Measurements from ENCODE around the gene STK35.

Gene STK35

DNA sequence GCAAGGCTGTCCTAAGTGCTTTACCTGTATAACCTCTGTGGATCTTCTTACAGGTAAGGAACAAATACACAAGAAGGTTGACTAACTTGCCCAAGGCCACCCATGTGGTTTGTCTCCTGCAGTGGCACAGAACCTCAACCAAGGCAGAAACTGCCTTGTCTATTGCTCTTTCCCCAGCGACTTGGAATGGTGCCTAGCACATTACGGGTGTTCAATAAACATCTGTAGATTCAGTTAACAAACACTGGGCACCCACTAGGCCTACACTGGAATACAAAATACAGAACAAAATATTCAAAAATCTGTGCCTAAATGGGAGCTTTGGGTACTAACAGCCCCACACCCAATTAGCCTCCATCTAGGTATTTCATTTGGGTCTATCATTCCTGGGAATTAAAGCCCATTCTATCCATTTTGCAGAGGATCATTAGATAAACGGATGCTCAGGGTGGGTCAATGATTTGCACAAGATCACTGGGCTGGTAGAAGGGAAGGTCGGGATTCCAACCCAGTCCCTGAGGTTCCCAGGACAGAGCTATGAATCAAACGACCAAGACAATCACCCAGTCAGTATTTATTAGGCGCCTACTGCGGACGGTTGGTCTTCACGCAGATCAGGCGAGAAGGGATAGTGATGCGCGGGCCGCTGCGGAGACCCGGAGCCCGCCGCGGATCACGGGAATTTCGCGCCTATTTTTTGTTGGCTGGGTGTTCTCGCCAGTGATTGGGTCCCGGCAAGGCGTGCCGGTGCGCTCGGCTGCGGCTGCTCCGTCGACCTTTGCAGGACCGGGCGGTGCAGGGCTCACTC, at the start of gene STK35:
Gene STK35, plus strand, starts transcription at position 771 of the 808 bp plus-strand sequence. CDS start 55 bp downstream, outside the sequence.
- peak; percentile 56 to 65 for DNase-seq (ENCODE audit: low read depth in 2 of 2)

GRCh38 chr20:2051946-2052345, 49.7 kb upstream of the STK35 start:
- no peak for DNase-seq (ENCODE audit: low read depth in 2 of 2)

GRCh38 chr20:2052741-2053140, 48.9 kb upstream of the STK35 start:
- no peak for DNase-seq (ENCODE audit: low read depth in 2 of 2)

DNA sequence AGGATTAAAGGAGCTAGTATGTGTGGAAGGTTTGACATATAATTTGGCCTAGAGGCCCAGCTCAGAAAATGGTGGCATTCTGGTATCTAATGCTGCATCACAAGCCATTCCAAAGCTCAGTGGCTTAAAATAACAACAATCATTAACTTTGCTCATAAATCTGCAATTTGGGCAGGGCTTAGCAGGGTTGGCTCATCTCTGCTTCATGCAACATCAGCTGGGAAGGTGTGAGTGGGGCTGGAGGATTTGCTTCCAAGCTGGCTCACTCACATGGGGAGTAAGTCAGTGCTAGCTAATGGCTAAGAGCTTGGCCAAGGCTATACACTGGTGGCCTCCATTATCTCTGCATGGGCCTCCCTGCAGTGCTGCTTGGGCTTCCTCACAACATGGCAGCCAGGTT, 48.0 kb upstream of the STK35 start:
- no peak for DNase-seq (ENCODE audit: low read depth in 2 of 2)

DNA sequence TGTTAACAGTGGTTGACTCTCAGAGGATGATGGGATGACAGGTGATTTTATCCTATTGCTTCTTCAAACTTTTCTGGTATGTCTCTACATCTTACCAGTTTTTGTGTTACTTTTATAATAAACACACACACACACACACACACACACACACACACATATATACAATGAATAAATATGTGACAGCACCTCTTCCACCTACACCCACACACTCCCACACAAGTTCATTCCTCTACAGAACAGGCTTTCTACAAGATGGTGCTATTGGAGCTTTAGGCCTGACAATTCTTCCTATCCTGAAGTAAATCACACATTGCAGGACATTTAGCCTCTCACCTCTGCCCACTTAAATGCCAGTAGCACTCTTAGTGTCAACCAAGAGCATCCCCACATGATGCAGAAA, 46.7 kb upstream of the STK35 start:
- no peak for DNase-seq (ENCODE audit: low read depth in 2 of 2)

- DNase-seq (ENCODE audit: low read depth in 2 of 2) = no peak
These were observed 42.2 kb upstream of the STK35 start for GRCh38 chr20:2059411-2059810.

GRCh38 chr20:2065099-2065498, 36.5 kb upstream of the STK35 start:
- no peak for DNase-seq (ENCODE audit: low read depth in 2 of 2)

- DNase-seq (ENCODE audit: low read depth in 2 of 2) = no peak
These were observed 35.0 kb upstream of the STK35 start for GRCh38 chr20:2066461-2067122.

- DNase-seq (ENCODE audit: low read depth in 2 of 2) = no peak
These were observed 20.9 kb upstream of the STK35 start for GRCh38 chr20:2080532-2081224.

DNA sequence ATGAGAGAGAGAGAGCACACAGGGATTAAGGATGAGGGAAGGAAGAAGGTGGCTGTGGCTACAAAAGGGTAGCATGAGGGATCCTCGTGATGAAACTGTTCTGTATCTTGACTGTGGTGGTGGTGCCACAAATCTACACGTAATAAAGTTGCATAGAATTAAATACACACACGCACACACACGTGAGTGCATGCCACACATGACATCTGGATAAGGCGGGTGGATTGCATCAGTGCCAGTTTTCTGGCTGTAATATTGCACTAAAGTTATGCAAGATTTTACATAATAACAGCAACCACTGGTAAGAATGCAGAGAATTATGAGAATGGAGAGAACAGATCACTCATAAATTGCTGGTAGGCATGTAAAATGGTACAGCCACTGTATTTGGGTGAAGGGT, 16.9 kb upstream of the STK35 start:
- DNase-seq (ENCODE audit: low read depth in 2 of 2) = no peak

GRCh38 chr20:2086177-2086979, 15.2 kb upstream of the STK35 start:
- DNase-seq (ENCODE audit: low read depth in 2 of 2) = no peak

GRCh38 chr20:2086980-2087377, 14.6 kb upstream of the STK35 start:
- DNase-seq (ENCODE audit: low read depth in 2 of 2) = no peak

DNA sequence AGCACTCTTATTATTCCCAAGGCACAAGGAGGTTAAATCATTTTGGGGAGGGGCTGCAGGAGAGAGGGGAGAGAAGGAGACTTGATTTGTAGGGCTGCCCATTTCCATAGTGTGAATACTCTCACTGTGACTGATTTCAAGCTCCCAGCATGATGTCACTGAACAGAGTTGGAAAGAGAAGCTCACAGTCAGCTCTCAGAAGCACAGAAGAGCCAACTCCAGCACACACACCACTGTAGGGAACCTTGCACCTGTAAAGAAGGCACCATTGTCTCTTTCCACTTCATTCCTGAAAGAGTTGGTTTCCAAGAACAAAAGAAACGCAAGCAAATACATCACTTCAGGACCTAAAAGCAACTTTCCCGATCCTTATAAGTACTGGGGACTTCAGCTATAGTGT, 12.7 kb upstream of the STK35 start:
- no peak for DNase-seq (ENCODE audit: low read depth in 2 of 2)

GRCh38 chr20:2089447-2089846, 12.2 kb upstream of the STK35 start:
- no peak for DNase-seq (ENCODE audit: low read depth in 2 of 2)

DNA sequence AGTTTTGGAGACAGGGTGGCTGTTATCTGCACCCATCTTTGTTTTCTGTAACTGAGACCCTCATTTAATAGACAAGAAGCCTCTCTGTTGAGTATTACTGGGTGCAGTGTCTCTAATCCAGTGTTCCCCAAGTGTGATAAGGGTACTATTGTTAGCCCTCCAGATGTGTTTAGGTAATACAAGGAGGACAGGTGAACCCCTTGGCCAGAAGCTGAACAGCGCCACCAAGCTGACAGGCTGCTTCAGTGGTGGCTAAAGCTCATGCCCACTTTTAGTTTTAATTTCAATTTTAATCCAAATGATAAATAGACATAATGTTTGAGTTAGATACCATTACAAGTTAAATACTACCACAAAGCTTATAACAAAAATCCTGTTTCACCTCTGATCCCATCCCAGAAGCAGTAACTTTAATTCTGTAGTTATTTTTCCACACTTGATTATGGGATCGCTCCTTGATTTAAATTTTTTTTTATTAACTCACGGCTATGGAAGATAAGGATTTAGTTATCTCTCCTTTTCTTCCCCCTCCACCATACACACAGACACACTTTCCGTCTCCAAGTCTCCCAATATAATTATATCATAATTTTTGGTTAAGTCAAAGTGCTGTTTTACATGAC, 8.4 kb upstream of the STK35 start:
- no peak for DNase-seq (ENCODE audit: low read depth in 2 of 2)

DNA sequence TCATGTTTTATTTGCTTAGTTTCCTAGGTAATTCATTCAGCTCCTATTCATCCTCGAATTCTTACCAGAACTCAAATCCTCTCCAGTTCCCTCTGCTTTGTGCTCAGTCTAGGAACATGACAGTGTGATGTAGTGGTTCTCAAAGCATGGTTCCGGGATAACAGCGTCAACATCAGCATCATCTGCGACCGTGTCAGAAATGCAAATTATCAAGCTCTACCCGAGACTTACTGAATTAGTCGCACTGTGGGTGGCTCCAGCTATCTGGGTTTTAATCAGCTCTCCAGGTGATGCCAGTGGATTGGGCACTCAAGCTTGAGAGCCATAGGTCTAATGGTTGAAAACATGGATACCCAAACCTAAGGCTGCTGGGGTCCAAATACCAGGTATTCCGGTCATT, 7.7 kb upstream of the STK35 start:
- DNase-seq (ENCODE audit: low read depth in 2 of 2) = no peak

DNA sequence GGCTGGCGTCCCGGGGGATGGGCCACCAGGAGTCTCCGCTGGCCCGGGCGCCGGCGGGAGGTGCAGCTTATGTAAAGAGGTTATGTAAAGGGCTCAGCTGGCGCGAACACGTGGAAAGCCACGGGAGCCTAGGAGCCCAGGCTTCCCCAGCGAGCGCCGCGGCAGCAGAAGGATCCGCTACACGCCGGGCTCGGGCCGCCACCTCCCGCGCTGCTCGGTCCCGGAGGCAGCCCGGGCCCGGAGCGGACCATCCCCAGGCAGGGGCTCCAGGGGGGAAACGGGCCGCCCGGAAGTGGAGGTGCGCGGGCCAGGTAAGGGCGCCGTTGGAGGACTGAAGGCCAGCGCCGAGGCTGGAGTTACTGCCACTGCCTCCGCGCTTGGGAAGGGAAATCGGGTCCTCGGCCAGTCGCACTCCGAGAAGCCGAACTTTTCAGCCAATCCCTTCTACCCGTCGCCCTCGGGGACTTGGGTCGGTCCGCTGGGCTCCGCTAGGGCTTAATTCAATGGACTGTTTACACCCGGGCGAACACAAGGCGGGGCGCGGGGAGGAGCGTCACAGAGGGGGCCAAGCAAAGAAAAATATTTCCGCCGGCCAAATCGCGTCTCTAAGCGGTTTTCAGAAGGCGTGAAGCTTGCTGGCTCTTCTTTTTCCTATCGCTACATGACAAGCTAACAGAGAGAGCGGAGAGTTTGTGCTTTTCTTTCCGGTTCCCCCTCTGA, 398 bp downstream of the STK35 start:
- DNase-seq (ENCODE audit: low read depth in 2 of 2) = peak; percentile 81 to 82

DNA sequence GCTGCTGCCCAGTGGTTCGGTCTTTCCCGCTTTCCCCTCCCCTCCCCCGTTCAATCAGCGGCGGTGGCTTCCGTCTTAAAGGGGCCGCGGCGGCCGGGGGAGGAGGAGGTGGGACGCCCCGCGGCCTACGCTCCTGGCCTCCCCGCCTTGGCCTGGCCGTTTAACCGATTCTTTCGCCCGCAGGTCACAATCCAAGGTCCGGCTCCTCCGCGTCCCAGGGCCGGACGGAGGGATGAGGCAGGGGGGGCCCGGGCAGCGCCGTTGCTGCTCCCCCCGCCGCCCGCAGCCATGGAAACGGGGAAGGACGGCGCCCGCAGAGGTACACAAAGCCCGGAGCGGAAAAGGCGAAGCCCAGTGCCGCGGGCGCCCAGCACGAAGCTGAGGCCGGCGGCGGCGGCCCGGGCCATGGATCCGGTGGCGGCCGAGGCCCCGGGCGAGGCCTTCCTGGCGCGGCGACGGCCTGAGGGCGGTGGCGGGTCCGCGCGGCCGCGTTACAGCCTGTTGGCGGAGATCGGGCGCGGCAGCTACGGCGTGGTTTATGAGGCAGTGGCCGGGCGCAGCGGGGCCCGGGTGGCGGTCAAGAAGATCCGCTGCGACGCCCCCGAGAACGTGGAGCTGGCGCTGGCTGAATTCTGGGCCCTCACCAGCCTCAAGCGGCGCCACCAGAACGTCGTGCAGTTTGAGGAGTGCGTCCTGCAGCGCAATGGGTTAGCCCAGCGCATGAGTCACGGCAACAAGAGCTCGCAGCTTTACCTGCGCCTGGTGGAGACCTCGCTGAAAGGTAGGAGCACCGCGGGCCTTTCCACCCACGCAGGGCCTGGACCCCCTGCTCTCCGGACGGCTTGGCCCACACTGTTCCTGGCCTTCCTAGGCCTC, 1.2 kb downstream of the STK35 start:
- peak; percentile 79 to 80 for DNase-seq (ENCODE audit: low read depth in 2 of 2)

GRCh38 chr20:2103461-2104153, 2.0 kb downstream of the STK35 start:
- no peak for DNase-seq (ENCODE audit: low read depth in 2 of 2)

Data from stimulated activated CD4-positive, alpha-beta T cell treated with anti-CD3 and anti-CD28 coated beads, Interleukin-15, amount 100 ng/mL, for 48 hours (primary cell).